ENCODE results near the gene PDC. TPM values are rescaled to one million over a fixed set of nuclear protein-coding genes. Genes with fewer than 3 reads are reported as not detected.
"Not testable (repeated sequence)": the region's sequence is repeated elsewhere in the genome, so short reads cannot be mapped to it uniquely, and the experiment has no call there.

Gene PDC
- total and polyA plus RNA-seq, 2 donors (not counting 3 experiments of a cell fraction or from before 2014, with no cell fraction given), result not detected

DNA sequence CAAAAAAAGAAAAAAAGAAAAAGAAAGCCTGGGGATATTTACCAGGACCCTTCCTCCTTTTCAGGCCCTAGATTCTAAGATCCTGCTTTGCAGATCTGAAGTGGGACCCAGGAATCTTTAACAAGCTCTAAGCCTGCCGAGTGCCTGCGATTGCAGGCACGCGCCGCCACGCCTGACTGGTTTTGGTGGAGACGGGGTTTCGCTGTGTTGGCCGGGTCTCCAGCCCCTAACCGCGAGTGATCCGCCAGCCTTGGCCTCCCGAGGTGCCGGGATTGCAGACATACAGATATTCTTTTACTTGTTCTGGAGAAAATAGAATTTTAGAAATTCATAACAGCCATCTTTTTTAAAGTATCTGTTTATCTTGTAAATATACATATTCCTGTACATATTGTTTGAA lies 1.8 kb downstream of the PDC start:
- H3K4me3 ChIP-seq (replicated peaks in 1 of 3; ENCODE audit: insufficient read depth in 1 of 3, low read depth in 1 of 3, low read length in 3 of 3); H3K9me3 ChIP-seq (replicated peaks; ENCODE audit: control insufficient read depth, insufficient read depth, low read length); H4K20me1 ChIP-seq (replicated peaks; ENCODE audit: control insufficient read depth, extremely low read depth, insufficient read depth, low read length); BruUV-seq (replicated peaks); H3K4me2 ChIP-seq (ENCODE audit: insufficient read depth, low read length); H3K36me3 ChIP-seq (ENCODE audit: control insufficient read depth in 2 of 2, extremely low read depth in 1 of 2, insufficient read depth in 2 of 2, low read length in 2 of 2); H3K9ac ChIP-seq (replicated peaks; ENCODE audit: extremely low read depth, insufficient read depth, low read length); H3K79me2 ChIP-seq (ENCODE audit: control insufficient read depth, insufficient read depth, low read length); POLR2A ChIA-PET; FAIRE-seq; intact Hi-C loops (cut with micrococcal nuclease); H3K27ac ChIP-seq (ENCODE audit: insufficient read depth, low read depth, low read length); CTCF ChIA-PET; DNase-seq (ENCODE audit: low read depth, low spot score); H3K4me1 ChIP-seq (ENCODE audit: control insufficient read depth, extremely low read depth, insufficient read depth, low read length); H3K27me3 ChIP-seq (ENCODE audit: control insufficient read depth in 2 of 2, insufficient read depth in 2 of 2, low read length in 2 of 2); dilution Hi-C loops (cut with MboI; ENCODE audit: extremely low pct_ligation_motif_present, low sequenced_read_pairs); H2AFZ ChIP-seq (ENCODE audit: low read depth, low read length); H3K9me1 ChIP-seq (replicated peaks; ENCODE audit: control insufficient read depth, extremely low read depth, insufficient read depth, low read length): not testable (repeated sequence)

DNA sequence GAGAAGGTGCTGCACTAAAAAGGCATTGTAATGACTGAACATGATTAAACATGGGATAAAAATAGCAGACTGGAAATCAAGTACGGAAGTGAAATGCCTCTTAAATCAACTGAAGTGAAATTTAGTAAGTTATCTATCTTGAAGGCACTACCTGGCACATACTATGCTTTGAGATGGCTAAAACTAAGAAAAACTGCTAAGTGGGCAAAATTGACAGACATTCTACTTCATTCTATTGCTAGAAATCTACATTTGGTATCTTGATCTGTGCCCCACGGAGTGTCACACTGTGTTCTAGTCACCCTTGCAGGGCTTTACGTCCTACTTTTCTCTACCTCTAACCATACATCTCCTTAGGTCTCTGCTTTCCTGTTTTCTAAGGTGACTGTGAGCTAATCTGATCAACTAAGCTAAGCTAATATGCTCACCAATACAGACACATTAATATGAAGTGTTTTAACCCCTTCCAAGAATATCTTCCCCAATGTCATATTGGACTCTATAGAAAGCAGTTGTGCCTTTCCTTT lies 4.1 kb downstream of the PDC start:
- FAIRE-seq (no peak), DNase-seq (ENCODE audit: low read depth, low spot score) (no peak)
- POLR2A ChIA-PET, result no interaction called here
- no peaks in the 10 kb centered on the region for H4K20me1 ChIP-seq (replicated peaks; ENCODE audit: control insufficient read depth, extremely low read depth, insufficient read depth, low read length)
- H2AFZ ChIP-seq (ENCODE audit: low read depth, low read length), result no peak overlapping the region
- no peak overlapping the region for H3K27ac ChIP-seq (ENCODE audit: insufficient read depth, low read depth, low read length)
- H3K9ac ChIP-seq (replicated peaks; ENCODE audit: extremely low read depth, insufficient read depth, low read length), result no peak overlapping the region
- H3K79me2 ChIP-seq (ENCODE audit: control insufficient read depth, insufficient read depth, low read length), result no peaks in the 10 kb centered on the region
- H3K4me1 ChIP-seq (ENCODE audit: control insufficient read depth, extremely low read depth, insufficient read depth, low read length), result no peaks in the 10 kb centered on the region
- no TSS peak for BruUV-seq (replicated peaks)
- H3K9me1 ChIP-seq (replicated peaks; ENCODE audit: control insufficient read depth, extremely low read depth, insufficient read depth, low read length), result no peaks in the 10 kb centered on the region
- no peak overlapping the region for H3K4me2 ChIP-seq (ENCODE audit: insufficient read depth, low read length)
- H3K27me3 ChIP-seq (ENCODE audit: control insufficient read depth in 2 of 2, insufficient read depth in 2 of 2, low read length in 2 of 2), result no peaks in the 10 kb centered on the region
- intact Hi-C loops (cut with micrococcal nuclease) (no loop called here), dilution Hi-C loops (cut with MboI; ENCODE audit: extremely low pct_ligation_motif_present, low sequenced_read_pairs) (no loop called here)
- CTCF ChIA-PET, result no interaction called here
- no peaks in the 10 kb centered on the region for H3K9me3 ChIP-seq (replicated peaks; ENCODE audit: control insufficient read depth, insufficient read depth, low read length)
- no peak for TF ChIP-seq MYC (IDR thresholded peaks at IDR 0.05; ENCODE audit: low read depth, low read length)
- TF ChIP-seq POLR2A (IDR thresholded peaks at IDR 0.05; ENCODE audit: low read depth, low read length), result no peak
- no peak for TF ChIP-seq POLR2AphosphoS5 (IDR thresholded peaks at IDR 0.05; ENCODE audit: insufficient read depth, low read depth, low read length)
- TF ChIP-seq FOS (IDR thresholded peaks at IDR 0.05; ENCODE audit: borderline replicate concordance, insufficient read depth, low read length), result no peak
- TF ChIP-seq GATA2 (IDR thresholded peaks at IDR 0.05; ENCODE audit: insufficient read depth, insufficient read length, low read depth, low read length), result no peak
- TF ChIP-seq, protein P1, sequence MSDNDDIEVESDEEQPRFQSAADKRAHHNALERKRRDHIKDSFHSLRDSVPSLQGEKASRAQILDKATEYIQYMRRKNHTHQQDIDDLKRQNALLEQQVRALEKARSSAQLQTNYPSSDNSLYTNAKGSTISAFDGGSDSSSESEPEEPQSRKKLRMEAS (IDR thresholded peaks at IDR 0.05; ENCODE audit: insufficient read depth, insufficient read length), result no peak
- TF ChIP-seq JUN (IDR thresholded peaks at IDR 0.05; ENCODE audit: borderline replicate concordance, insufficient read depth, insufficient read length, low read depth), result no peak
- TF ChIP-seq, protein P2, sequence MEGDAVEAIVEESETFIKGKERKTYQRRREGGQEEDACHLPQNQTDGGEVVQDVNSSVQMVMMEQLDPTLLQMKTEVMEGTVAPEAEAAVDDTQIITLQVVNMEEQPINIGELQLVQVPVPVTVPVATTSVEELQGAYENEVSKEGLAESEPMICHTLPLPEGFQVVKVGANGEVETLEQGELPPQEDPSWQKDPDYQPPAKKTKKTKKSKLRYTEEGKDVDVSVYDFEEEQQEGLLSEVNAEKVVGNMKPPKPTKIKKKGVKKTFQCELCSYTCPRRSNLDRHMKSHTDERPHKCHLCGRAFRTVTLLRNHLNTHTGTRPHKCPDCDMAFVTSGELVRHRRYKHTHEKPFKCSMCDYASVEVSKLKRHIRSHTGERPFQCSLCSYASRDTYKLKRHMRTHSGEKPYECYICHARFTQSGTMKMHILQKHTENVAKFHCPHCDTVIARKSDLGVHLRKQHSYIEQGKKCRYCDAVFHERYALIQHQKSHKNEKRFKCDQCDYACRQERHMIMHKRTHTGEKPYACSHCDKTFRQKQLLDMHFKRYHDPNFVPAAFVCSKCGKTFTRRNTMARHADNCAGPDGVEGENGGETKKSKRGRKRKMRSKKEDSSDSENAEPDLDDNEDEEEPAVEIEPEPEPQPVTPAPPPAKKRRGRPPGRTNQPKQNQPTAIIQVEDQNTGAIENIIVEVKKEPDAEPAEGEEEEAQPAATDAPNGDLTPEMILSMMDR (IDR thresholded peaks at IDR 0.05; ENCODE audit: extremely low read depth in 1 of 2, insufficient read depth in 1 of 2, low read depth in 1 of 2, low read length in 2 of 2), result no peak
- TF ChIP-seq EZH2 (IDR thresholded peaks at IDR 0.05; ENCODE audit: borderline replicate concordance, low read depth, low read length, severe bottlenecking), result no peak
- no peaks in the 10 kb centered on the region for H3K36me3 ChIP-seq (ENCODE audit: control insufficient read depth in 2 of 2, extremely low read depth in 1 of 2, insufficient read depth in 2 of 2, low read length in 2 of 2)
- H3K4me3 ChIP-seq (replicated peaks in 1 of 3; ENCODE audit: insufficient read depth in 1 of 3, low read depth in 1 of 3, low read length in 3 of 3), result no peak overlapping the region

Data from endothelial cell of umbilical vein (primary cell).